PFSK-1 (cell line): ENCODE data around the gene KIAA2012.

Source experiments
- FOXP2 ChIP-seq: optimal IDR thresholded peaks from 2 replicates; pipeline ENCODE3; 2011; ENCODE audit warnings: borderline replicate concordance, control low read depth, inconsistent platforms; ENCODE audit not compliant: insufficient read depth; ENCODE audit errors: extremely low read length, extremely low read depth
- POLR2AphosphoS5 ChIP-seq: IDR thresholded peaks from 2 replicates; pipeline ENCODE4 v1.6.1; 2012; ENCODE audit warnings: low read depth, mild to moderate bottlenecking, control low read depth, low read length, moderate library complexity
- REST ChIP-seq, 2 experiments: IDR thresholded peaks; 2 replicates each; pipeline versions ENCODE4 v1.6.1 to v1.8.0; 2011 to 2012; ENCODE audit warnings: low read depth in 2 of 2, low read length in 2 of 2, control low read depth in 1 of 2, inconsistent platforms in 1 of 2, mild to moderate bottlenecking in 1 of 2, moderate library complexity in 1 of 2; ENCODE audit not compliant: insufficient read depth in 1 of 2
- SIN3A ChIP-seq: IDR thresholded peaks from 2 replicates; pipeline ENCODE4 v1.6.1; 2012; ENCODE audit warnings: mild to moderate bottlenecking, low read length, moderate library complexity, borderline replicate concordance; ENCODE audit not compliant: insufficient read depth
- TAF1 ChIP-seq: IDR thresholded peaks from 2 replicates; pipeline ENCODE4 v1.6.1; 2012; ENCODE audit warnings: low read length, control low read depth, borderline replicate concordance; ENCODE audit not compliant: insufficient read depth

The KIAA2012 gene

DNA sequence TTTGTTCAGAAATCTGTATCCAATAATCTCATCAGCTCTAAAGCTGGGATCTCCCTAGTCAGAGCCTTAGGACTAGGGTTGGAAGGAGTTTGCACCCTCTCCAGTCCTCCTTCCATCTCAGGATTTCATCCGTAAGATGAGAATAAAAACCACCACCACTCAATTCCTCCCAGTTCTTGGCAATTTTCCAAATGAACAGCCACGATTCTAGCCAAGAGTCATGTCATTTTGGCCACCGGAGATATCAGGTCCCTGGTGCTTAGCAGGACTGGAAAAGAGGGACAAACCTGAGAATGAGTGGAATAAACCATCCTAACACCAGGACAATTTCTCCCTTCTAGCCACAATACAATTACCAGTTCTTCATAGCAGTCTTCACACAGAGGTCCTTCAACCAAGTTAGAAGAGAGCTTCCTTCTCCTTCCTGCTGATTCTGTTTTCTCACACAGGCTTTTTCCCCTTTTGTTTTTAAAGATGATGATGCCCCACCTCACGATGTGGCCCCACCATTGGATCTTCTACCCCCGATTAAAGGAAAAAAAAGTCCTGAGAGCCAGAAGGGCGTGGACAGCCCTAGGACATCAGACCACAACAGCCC, 36.2 kb downstream of the KIAA2012 start:
- no peak for TF ChIP-seq REST (IDR thresholded peaks at IDR 0.05; ENCODE audit: insufficient read depth in 1 of 2, low read depth in 2 of 2, low read length in 2 of 2)
- TF ChIP-seq POLR2AphosphoS5 = no peak
- no peak for TF ChIP-seq TAF1
- no peak for TF ChIP-seq FOXP2
- no peak for TF ChIP-seq SIN3A

DNA sequence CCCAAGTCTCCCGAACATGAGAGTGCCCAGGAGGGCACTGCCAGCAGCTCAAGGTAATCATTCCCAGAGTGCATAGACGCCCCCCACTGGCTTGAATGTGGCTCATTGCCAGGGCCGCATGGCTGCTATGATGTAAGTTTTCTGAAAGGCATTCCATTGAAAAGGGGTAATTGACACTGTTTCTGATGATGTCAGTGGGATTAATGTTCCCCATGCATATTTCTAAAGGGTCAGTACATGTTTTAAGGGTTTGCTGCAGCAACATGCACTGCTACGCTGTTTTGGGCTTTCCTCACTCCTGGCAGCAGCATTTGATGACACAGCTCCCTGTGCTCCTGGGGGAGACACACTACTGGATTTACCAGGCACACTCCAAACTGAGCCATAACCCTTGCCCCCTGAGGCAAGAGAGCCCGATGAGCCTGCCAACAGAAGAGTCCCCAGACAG, 36.7 kb downstream of the KIAA2012 start:
- TF ChIP-seq SIN3A = no peak
- no peak for TF ChIP-seq FOXP2
- TF ChIP-seq POLR2AphosphoS5 = no peak
- TF ChIP-seq TAF1 = no peak
- no peak for TF ChIP-seq REST (IDR thresholded peaks at IDR 0.05; ENCODE audit: insufficient read depth in 1 of 2, low read depth in 2 of 2, low read length in 2 of 2)

GRCh38 chr2:202110491-202110890, 37.4 kb downstream of the KIAA2012 start:
- no peak for TF ChIP-seq FOXP2
- TF ChIP-seq REST (IDR thresholded peaks at IDR 0.05; ENCODE audit: insufficient read depth in 1 of 2, low read depth in 2 of 2, low read length in 2 of 2) = no peak
- no peak for TF ChIP-seq POLR2AphosphoS5
- no peak for TF ChIP-seq TAF1
- no peak for TF ChIP-seq SIN3A

GRCh38 chr2:202112041-202112440, 39.0 kb downstream of the KIAA2012 start:
- no peak for TF ChIP-seq TAF1
- TF ChIP-seq SIN3A = no peak
- TF ChIP-seq FOXP2 = no peak
- TF ChIP-seq POLR2AphosphoS5 = no peak
- no peak for TF ChIP-seq REST (IDR thresholded peaks at IDR 0.05; ENCODE audit: insufficient read depth in 1 of 2, low read depth in 2 of 2, low read length in 2 of 2)

- TF ChIP-seq SIN3A = no peak
- no peak for TF ChIP-seq POLR2AphosphoS5
- no peak for TF ChIP-seq TAF1
- no peak for TF ChIP-seq REST (IDR thresholded peaks at IDR 0.05; ENCODE audit: insufficient read depth in 1 of 2, low read depth in 2 of 2, low read length in 2 of 2)
- no peak for TF ChIP-seq FOXP2
Measured at GRCh38 chr2:202113571-202114142, 40.6 kb downstream of the KIAA2012 start.
